GM21423 (cell line): ENCODE results near the gene NCKAP5L.
"Not testable (repeated sequence)": the region's sequence is repeated elsewhere in the genome, so short reads cannot be mapped to it uniquely, and the experiment has no call there.

Experiments
- ATAC-seq: cut with Tn5 transposase; IDR thresholded peaks from one replicate; pipeline ENCODE4 v1.9.1; 2021; ENCODE audit warnings: mild to moderate bottlenecking, moderate library complexity; ENCODE audit not compliant: unreplicated experiment

NCKAP5L gene

GRCh38 chr12:49783917-49784676, 44.1 kb downstream of the NCKAP5L start:
- no peak for ATAC-seq

DNA sequence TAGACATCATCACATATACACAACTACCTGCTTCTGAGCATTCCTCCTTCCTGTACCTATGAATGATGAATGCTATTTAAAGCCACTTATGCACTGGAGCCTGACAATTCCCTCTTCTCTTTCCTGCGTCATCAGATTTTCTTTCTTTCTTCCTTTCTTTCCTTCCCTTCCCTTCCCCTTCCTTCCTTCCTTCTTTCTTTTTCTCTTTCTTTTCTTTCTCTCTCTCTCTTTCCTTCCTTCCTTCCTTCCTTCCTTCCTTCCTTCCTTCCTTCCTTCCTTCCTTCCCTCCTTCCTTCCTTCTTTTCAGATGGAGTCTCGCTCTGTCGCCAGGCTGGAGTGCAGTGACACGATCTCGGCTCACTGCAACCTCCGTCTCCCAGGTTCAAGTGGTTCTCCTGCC, 47.3 kb downstream of the NCKAP5L start:
- ATAC-seq = not testable (repeated sequence)

GRCh38 chr12:49779581-49779980, 48.6 kb downstream of the NCKAP5L start:
- no peak for ATAC-seq

DNA sequence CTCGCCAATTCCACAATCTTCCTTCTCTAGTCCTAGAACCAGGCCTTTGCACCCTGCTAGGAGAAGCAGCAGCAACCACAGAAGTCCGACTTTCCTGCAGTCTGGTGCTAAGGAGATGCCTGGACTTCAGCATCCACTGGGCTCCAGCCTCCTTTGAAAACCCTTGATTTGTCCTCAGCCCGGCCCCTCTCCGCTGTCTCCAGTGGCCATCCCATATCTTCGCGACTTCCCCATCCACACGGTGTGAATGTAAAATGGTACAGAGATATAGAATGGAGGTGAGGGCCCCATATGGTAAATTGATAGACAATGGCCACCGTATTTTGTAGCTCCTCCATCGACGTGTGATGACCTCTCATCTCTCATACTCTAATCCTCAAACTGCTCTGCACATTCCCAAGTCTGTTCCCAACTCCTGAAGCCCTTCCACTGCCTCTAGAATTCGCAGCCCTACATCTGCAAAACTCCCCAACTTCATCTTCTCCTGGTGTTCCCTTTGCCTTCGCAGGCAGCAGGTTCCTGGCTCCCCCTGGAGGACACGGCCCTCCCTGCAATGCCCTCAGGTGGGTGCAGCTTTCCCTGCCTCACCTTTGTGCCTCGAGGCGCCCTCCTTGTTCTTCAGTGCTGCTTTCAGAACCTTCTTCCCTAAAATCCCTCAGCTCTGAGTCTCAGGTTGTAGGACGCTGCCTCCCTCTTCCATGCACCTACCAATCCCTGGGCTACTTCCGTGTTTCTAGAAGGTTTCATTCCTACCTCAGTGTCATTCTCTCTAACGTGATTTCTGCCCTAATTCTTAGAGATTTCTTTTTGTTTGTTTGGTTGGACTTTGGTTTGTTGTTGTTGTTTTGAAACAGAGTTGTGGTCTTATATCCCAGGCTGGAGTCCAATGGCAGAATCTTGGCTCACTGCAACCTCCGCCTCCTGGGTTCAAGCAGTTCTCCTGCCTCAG, 50.1 kb downstream of the NCKAP5L start:
- no peak for ATAC-seq

- no peak for ATAC-seq
These were observed 50.9 kb downstream of the NCKAP5L start for GRCh38 chr12:49777341-49777740.

DNA sequence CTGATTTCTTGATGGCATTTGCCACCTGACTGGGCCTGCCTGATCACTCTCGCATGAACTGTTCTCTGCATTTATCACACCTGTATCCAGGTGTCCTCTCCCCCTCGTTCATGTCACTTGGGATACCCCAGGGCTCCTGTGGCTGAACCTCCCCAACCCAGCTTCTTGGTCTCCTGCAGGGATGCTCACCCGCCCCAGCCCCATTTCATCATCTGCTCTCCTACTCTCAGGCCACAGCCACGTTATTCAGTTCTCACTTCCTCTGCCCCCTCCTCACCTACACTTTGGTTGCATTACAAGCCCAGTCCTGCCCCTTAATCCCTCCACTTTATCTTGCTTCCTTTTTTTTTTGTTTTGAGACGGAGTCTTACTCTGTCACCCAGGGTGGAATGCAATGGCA, 51.4 kb downstream of the NCKAP5L start:
- no peak for ATAC-seq

GRCh38 chr12:49776413-49776812, 51.8 kb downstream of the NCKAP5L start:
- ATAC-seq = no peak

DNA sequence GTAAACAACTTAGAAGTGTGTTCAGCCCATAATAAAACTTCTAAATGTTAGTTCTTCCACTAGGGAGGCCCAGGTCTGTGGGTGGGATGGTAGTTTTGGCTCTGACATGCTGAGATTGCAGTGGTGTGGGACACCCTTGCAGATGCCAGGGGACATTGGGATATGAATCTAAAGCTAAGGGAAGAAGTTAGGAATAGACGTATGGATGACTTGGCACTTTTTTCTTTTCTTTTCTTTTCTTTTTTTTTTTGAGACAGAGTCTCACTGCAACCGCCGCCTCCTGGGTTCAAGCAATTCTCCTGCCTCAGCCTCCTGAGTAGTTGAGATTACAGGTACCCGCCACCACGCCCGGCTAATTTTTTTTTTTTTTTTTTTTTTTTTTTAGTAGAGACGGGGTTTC, 55.1 kb downstream of the NCKAP5L start:
- not testable (repeated sequence) for ATAC-seq

DNA sequence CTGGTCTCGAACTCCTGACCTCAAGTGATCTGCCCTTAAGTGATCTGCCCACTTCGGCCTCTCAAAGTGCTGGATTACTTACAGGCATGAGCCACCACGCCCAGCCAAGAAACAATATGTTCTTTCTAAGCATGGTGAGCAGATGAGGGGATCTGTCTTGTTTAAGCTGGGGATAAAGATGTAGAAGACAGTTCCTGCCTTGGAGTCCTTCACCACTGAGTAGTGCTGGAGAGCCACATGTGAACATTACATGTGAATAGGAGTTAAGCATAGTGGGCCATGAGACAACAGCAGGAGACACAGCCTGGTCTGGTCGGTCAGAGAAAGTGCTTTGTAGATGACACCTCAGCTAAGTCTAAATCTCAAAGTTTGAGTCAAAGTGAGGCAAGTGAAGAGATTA, 60.9 kb downstream of the NCKAP5L start:
- no peak for ATAC-seq

GRCh38 chr12:49766115-49766455, 62.1 kb downstream of the NCKAP5L start:
- ATAC-seq = no peak

GRCh38 chr12:49764126-49764525, 64.1 kb downstream of the NCKAP5L start:
- ATAC-seq = no peak

GRCh38 chr12:49763006-49763591, 65.1 kb downstream of the NCKAP5L start:
- ATAC-seq = no peak

GRCh38 chr12:49762468-49762847, 65.8 kb downstream of the NCKAP5L start:
- no peak for ATAC-seq

- no peak for ATAC-seq
These were observed 66.3 kb downstream of the NCKAP5L start for GRCh38 chr12:49761677-49762467.

GRCh38 chr12:49750996-49751393, 77.2 kb downstream of the NCKAP5L start:
- no peak for ATAC-seq

GRCh38 chr12:49750027-49750995, 77.9 kb downstream of the NCKAP5L start:
- ATAC-seq = no peak

- ATAC-seq = no peak
These were observed 79.4 kb downstream of the NCKAP5L start for GRCh38 chr12:49748800-49749199.

DNA sequence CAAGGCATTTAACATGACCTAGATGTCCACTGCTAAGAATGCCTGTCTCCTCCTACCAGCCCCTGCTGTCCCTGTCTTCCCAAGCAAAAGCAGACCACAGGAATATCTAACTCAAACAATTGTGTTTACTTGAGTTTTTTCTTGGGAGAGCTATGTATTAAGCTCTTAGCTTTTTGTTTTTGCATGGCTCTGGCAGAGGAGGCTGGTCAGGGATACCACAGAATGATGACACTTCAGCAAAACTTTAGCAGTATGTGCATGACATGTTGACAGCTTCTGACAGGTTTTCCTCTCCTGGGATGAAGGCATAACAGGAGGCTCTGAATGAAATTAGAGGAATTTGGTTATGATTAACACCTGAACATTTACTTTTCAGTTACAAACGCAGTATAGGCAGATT, 79.9 kb downstream of the NCKAP5L start:
- ATAC-seq = no peak

DNA sequence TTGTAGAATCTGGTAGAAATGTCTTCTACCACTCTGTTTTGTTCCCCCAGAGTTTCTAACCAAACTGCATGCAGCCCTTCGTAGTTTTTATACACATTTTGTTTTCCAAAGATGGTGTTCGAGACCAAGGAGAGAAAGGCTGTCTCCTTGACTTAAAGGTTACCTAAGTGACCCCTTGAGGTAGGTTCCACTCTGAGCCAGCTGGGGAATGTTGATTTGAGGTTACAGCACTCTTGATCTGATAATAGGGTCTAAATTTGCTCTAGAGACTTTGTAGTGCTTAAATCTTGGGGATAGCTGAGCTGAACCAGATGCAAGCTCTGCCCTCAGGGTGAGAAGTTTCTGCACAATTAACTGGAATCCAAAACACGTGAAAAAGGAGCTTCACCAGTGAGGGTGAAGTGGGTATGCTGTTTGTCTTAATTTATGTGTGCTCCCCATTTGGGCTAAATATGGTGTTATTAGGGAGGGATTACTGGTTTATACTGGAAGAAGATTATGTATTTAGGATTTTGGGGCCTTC, 83.8 kb downstream of the NCKAP5L start:
- ATAC-seq = no peak
